Measurements from ENCODE around the gene CHRNG.

The CHRNG gene

GRCh38 chr2:232584238-232584637 lies 44.7 kb downstream of the CHRNG start:
- DNase-seq: no peak

GRCh38 chr2:232586943-232587505 lies 47.5 kb downstream of the CHRNG start:
- DNase-seq: no peak

DNA sequence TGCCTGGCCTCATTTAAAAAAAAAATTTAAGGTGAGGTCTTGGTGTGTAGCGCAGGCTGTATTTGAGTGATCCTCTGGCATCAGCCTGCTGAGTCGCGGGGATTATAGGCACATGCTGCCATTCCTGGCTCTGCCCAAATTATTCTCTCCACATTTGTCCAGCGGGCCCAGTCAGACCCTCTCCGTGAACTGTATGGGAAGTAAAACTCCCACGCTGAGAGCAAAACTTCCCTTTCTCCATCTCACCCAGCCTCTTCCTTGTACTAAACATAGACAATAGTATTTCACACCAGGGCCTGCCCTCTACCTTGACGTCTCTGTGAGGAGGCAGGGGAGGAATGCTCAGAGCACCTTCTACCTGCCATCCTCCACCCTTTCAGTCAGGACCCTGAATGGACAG lies 48.0 kb downstream of the CHRNG start:
- DNase-seq: no peak

- DNase-seq: no peak
These were observed 48.5 kb downstream of the CHRNG start for GRCh38 chr2:232588031-232588430.

- no peak for DNase-seq
These were observed 49.4 kb downstream of the CHRNG start for GRCh38 chr2:232588680-232589585.

- no peak for DNase-seq
These were observed 53.4 kb downstream of the CHRNG start for GRCh38 chr2:232592772-232593395.

DNA sequence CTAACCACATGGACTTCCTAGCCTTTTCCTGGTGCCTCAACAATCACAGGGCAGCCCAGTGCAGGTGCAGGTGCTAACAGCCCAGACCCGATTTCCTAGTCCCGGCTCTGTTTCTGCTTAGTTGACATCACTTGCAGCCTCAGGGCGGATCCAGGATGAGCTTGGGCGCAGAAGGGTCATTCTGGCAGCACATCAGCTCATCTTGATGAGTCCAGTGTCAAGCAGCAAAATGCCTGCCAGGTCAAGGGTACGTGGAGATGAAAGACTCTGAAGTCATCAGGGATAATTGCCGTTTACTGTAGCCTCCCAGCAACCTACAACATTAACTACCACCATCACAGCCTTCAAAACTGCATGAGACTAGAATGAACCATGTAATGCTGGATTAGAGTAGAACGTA lies 54.5 kb downstream of the CHRNG start:
- DNase-seq: no peak

All from NK-92 treated with Interleukin-12 subunit alpha and Interleukin-12 subunit beta, amount 100 ng/mL, for 24 hours (cell line).